ENCODE results near the gene KRTAP21-2.

- TF ChIP-seq EZH2 (IDR thresholded peaks at IDR 0.05; ENCODE audit: borderline replicate concordance, low read depth, low read length, severe bottlenecking) (no peak), POLR2AphosphoS5 (IDR thresholded peaks at IDR 0.05; ENCODE audit: insufficient read depth, low read depth, low read length) (no peak)
Measured at GRCh38 chr21:30740462-30740861, 6.6 kb downstream of the KRTAP21-2 start.
